Thyroid gland (tissue), 4 donors: ENCODE data around the gene BANF2.

Experiments
- POLR2A ChIP-seq, 2 donors: fragments of 450-650 bp; IDR thresholded peaks; one replicate each; pipeline ENCODE4 v1.6.1; 2017; ENCODE audit warnings: antibody characterized with exemption in 2 of 2, mild to moderate bottlenecking in 2 of 2, moderate library complexity in 1 of 2
- TF ChIP-seq, protein P1 (sequence below), 6 experiments: fragments of 200-600 bp in 3 of 6; fragments of 450-650 bp in 3 of 6; sonication (generic) in 3 of 6; IDR thresholded peaks; one replicate each; pipeline ENCODE4 v1.5.1; 2016 to 2019; ENCODE audit warnings: antibody characterized with exemption in 6 of 6, mild to moderate bottlenecking in 2 of 6, inconsistent platforms in 1 of 6, moderate library complexity in 1 of 6

DNA sequence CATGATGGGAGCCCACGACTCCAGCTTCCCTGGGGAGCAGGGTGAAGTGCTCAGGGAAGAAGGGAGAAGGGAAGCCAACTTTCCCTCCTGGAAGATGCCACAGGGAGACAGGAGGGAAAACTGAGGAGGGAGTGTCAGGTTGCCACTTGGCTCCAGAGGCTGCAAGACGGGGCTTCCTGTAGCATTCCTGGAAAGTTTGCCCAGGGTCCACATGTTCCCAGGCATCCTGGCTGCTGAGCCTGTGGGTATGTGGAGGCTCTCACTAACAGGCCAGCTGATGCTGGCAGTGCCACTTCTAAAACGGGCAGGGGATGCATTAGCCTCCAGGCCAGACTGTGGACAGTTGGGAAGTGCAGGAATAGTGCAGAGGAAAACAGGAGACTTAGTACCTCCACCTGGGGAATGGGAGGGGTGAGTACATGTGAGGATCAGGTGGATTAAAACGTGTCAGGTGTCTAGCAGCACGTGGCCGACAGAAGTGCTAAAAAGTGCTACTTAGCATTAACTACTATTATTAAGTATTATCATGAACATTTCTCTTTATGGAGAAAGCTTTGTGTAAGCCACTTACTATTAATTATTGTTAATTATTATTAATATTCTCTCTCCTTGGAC is 33.2 kb downstream of the BANF2 start:
- TF ChIP-seq, protein P1, sequence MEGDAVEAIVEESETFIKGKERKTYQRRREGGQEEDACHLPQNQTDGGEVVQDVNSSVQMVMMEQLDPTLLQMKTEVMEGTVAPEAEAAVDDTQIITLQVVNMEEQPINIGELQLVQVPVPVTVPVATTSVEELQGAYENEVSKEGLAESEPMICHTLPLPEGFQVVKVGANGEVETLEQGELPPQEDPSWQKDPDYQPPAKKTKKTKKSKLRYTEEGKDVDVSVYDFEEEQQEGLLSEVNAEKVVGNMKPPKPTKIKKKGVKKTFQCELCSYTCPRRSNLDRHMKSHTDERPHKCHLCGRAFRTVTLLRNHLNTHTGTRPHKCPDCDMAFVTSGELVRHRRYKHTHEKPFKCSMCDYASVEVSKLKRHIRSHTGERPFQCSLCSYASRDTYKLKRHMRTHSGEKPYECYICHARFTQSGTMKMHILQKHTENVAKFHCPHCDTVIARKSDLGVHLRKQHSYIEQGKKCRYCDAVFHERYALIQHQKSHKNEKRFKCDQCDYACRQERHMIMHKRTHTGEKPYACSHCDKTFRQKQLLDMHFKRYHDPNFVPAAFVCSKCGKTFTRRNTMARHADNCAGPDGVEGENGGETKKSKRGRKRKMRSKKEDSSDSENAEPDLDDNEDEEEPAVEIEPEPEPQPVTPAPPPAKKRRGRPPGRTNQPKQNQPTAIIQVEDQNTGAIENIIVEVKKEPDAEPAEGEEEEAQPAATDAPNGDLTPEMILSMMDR (IDR thresholded peaks at IDR 0.05), result no peak
- TF ChIP-seq POLR2A (IDR thresholded peaks at IDR 0.05), result no peak
